RPMI7951 (cell line): Measurements from ENCODE around the gene NR3C2. TPM values are rescaled to one million over a fixed set of nuclear protein-coding genes. Genes with fewer than 3 reads are reported as not detected.

Experiments
- DNase-seq: peaks from one replicate; pipeline ENCODE4 v3.0.0-alpha.2; 2012; ENCODE audit warnings: low read depth
- total RNA-seq: library from RNA; depleted of rRNA; stranded (reverse); fragments of >200 nt; shearing (Covaris generic); gene quantifications from 2 replicates; pipeline ENCODE4 v1.2.3, GENCODE V29; 2014

The NR3C2 gene
- total RNA-seq, 1 experiment from 2014 or later: not detected

DNA sequence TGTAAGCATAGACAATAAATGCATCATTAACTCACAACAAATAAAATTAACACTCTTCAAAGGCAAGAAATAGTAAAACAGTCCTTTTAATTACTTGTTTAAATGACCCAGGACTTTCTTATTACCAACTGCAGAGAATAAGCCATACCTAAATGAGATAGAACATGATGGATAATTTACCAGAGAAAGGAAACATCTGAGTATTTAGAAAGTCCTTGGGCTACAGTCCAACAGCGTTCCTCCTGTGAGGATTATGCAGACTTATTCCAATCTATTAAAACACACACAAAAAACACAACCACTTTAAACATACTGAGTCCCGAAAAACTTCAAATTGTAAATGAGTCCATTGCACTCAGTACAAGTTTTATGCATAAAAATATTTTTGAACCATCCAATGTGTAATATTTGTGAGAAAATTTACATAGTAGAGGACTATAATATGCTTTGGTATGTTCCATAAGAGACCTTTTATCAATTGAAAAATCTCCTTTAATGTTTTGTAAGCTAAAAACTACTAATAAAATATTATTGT is 129.2 kb downstream of the NR3C2 start:
- DNase-seq: no peak

DNA sequence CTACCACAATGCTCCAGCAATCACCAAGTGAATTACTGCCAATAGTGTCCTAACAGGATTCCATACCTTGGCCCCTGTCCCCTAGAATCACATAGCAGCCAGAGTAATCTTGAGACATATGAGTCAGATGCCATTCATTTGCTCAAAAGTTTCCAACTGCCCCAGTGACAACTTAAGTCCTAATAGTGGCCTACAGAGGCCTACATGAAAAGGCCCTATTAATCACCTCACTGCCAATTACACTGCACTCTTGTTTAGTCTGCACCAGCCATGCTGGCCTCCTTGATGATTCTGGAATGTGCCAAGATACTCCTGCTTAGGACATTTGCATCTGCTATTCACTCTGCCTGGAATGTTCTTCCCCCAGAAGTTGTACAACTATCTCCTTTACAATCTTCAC is 130.7 kb downstream of the NR3C2 start:
- DNase-seq: no peak

DNA sequence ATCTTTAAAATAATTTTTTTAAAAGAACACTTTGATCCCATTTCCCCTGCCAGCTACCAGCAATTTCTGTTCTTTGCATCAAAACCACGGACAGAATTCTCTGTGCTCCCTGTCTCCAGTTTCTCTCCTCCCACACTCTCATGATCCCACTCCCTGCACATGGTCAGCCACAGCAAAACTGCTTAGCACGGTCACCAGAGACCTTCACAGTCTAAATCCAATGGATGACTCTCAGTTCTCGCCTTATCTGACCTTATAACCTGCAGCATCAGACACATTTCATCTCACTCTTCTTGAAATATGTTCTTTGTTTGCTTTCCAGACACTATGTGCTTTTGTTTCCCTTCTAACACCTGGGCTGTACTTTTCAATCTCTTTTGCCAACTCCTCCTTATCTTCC is 131.5 kb downstream of the NR3C2 start:
- DNase-seq: no peak

DNA sequence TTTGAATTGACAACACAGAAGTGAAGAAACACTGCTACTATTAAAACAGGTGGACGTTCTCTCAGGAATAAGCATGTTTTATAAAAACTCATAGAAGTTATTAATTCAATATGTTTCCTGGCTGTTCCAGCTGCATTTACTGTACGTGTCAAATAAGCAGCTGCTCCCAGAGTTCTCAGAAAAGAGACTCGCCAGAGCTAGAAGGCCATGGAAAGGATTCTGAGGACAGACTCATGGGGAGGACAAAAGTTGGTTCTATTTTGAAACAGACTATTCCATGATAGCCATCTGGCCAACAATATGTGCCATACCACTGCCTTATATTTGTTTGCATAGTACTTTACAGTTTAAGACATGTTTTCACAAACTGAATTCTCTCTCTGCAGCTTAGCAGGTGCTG is 136.5 kb downstream of the NR3C2 start:
- no peak for DNase-seq

DNA sequence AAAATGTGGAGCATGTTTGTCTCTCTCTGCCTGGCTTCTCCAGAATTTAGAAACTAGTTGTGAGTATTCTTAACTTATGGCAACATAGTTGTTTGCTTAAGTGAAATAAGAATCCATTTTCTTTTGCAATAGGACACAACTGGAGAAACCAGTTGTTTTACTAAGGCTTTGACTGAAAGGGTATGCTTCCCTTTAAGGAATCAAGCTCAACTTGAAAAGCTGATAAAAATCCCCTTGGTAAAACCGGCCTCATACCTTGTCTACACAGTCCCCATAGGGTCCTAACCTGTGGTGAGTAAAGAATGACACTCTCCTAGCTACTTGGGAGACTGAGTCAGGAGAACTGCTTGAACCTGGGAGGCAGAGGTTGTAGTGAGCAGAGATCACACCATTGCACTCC is 139.8 kb downstream of the NR3C2 start:
- no peak for DNase-seq

DNA sequence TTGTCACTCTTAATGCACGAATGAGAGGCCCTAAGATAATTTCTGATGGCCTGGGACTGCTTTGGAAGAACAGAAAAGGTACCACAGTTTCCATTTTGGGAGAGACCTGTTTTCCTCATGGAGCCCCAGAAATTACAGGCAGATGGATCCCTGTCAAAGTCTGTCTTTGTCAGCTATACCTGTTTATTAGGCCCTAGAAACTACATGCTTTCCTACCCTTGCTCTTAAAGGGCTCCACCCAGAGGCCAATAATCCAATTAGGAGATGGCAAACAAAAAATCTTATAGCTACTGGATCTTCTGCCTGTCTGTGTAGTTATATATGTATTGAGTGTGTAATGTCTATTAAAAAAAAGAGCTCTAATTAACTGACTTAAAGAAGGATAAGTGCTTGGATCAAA is 141.3 kb downstream of the NR3C2 start:
- no peak for DNase-seq

DNA sequence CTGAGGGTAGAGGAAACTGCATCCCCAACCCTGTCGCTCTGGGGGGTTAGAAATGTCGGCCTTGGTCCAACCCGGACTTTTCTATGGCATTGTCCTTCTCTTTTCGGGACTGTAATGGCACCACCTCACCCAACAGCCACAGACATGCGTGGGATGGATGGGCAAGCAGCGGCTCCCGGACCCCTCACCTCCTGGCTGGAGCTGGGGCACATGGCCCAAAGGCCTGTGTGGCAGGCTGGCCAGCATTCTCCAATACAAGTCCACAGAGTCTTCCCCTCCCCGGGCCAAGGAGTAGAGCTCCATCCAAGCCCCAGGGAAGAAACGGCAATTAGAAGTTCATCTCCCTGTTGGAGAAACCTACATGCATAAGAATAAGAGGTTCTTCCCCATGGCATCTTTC is 142.9 kb downstream of the NR3C2 start:
- no peak for DNase-seq

DNA sequence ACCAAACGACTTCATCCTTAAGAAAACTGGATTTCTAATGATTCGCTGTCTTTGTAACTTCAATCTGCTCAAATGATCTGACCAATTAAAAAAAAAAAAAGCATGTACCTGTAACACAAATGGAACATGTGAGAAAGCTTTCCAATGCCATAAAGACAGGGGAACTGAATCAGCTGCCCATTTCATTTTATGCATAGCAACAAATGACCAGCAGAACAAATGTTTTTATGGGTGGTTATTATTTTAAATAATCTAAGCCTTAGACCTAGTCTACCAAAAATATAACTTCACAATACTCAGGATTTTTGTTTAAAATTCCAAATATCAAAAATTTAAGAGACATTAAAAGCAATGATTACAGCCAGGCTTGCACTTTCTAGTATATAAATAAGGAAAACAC is 145.7 kb downstream of the NR3C2 start:
- no peak for DNase-seq

DNA sequence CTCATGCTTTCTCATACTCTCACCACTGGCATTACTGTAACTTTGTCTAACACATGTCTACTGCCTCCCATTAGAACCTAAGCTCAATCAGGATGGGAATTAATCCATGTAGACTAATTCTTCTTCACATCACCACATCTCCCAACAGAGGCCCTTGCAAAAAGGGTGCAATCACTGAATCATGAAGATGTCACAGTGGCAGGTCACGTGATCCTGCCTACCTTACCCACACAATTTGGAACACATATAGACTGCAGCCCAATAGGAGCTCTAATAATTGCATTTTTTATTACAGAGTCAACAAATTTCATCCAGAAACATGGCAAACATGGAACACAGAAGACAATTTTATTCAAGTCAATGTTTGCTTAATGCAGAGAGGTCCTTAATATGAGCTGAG is 146.6 kb downstream of the NR3C2 start:
- no peak for DNase-seq

DNA sequence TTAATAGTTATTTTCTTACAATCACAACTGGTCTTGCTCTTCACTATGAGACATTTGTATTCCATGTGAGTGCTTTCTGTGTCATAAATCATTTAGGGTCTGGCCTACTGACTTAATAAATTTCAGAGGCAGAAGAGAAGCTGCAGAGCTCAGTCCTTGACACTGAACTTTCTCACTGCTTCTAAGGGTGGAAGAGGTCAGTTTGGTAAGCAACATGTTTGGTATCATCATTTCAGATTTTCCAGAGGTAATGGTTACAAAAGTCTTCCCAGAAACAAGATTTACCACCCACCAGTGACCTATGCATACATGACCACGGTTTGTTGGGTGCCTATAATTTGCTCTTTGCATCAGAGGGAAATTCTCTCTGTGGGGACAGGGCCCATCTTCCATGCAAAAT is 148.6 kb downstream of the NR3C2 start:
- no peak for DNase-seq

DNA sequence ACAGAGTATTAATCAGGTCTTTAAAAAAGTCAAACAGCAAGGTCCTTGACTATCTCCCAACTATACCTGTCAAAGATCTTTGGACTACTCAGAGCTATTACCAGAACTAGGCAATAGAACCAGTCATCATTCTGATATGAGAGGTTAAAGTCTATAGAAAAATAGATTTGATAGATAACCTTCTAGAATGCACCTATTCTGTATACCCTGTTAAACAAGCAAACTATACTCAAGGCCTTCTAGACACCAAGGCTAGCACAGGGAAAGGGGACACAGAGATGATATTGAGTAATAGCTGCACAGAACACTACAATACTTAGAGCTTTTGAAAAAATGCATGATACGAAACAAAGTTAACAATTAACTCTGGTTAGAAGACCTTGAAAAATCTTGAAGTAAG is 149.5 kb downstream of the NR3C2 start:
- no peak for DNase-seq

DNA sequence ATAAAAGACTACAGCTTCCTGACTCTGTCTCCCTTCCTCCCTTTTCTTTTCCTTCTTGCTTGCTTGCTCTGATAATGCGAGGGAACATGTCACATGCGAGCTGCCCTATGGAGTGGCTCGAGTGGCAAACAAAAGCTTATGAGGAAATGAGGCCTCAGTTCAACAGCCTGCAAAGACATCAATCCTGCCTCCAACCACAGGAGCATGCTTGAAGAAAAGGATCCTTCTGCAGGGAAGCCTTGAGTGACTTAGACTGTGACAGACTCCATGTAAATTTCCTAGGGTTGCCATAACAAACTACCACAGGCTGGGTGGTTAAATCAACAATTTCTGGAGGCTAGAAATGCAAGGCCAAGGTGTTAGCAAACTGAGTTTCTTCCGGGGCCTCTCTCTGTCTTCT is 152.5 kb downstream of the NR3C2 start:
- DNase-seq: no peak

DNA sequence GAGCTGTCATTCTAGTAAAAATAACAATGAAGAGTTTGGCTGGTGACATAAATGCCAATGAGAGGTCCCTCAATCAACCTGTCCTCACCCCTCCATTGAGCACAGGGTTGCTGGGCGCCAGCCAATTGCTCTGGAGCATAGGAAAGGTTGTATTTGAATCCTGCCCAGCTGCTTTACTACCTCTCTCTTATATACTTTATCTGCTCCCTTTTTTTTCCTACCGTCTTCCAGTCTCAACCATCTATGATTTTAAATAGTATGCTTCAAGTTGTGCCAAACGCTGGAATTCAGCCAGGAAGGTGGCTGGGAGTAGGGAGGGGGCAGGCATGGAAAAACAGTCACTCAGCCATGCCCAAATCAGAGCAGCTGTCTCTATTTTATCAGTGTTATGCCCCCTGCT is 153.8 kb downstream of the NR3C2 start:
- no peak for DNase-seq

DNA sequence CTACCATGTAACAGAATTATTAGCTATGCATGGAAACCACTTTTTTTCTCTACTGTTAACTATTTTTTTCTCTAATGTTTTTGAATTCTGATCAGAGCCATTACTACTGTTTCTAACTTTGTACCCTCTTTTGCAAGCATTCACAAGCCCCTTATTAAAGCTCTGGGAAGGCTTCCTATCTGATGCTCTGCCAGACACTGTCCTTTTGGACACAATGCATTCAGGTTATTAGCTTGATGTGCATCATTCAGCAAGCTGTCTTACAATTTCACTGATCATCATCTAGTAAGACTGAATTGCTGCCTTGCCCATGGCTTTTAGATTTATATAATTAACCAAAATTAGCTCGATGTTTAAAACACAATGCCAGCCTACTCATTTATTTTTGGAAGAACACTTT is 155.1 kb downstream of the NR3C2 start:
- no peak for DNase-seq

DNA sequence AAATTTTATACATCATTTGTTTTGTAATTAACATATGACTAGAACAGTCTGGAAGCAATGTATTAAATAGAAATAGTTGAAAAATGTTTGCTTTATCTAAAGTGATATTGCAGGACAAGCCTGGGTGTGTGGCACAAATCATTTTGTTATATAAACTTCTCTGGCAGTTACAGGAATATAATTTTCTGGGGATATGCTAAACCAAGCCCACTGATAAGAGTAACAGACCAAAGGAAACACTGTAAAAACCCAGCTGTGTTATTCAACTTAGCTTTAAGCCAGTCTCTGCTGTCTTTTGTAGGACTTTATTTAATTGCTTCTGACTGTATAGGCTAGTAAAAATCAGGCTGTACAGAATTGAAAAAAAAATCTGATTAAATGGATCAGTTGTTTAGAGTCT is 156.2 kb downstream of the NR3C2 start:
- DNase-seq: no peak

DNA sequence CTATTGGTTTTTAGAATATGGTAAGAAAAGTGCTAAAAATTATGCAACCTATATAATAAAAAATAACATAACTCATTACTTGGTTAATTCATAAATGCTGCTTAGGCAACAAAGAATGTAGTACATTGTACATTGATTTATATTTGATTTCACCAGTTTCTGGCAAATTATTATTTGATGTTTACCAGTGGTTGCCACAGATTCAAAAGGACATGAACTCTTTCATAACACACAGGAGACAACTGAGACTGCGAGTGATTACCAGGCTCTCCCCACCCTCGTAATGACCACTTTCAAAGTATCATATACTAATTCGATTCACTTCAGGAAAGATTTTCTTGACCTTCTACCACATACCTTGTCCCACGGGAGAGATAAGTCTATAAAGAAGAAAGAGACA is 158.5 kb downstream of the NR3C2 start:
- no peak for DNase-seq

DNA sequence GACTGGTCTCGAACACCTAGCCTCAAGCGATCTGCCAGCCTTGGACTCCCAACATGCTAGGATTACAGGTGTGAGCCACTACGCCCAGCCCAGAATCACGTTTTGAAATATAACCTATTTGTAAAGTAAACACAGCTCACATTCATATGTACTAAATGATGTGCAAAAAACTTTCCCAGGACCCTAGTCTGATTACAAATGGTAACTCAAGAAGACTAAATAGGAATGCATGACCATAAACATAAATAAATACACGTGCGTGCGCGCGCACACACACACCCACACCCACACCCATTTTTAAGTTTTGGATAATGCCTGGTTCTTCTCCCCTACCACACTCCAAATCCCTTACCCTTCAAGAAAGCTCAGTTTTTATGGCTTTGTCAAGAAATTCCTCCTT is 163.9 kb downstream of the NR3C2 start:
- DNase-seq: no peak

DNA sequence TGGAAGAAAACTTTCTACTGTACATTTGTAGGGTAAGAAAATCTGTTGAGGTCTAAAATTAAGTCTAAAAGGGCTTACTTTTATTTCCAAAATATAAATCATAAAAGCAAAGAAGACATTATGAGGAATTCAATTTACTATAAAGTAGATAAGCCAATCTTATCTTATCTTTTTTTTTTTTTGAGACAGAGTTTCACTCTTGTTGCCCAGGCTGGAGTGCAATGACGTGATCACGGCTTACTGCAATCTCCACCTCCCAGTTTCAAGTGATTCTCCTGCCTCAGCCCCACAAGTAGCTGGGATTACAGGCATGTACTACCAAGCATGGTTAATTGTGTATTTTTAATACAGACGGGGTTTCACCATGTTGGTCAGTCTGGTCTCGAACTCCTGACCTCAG is 166.9 kb downstream of the NR3C2 start:
- DNase-seq: no peak

DNA sequence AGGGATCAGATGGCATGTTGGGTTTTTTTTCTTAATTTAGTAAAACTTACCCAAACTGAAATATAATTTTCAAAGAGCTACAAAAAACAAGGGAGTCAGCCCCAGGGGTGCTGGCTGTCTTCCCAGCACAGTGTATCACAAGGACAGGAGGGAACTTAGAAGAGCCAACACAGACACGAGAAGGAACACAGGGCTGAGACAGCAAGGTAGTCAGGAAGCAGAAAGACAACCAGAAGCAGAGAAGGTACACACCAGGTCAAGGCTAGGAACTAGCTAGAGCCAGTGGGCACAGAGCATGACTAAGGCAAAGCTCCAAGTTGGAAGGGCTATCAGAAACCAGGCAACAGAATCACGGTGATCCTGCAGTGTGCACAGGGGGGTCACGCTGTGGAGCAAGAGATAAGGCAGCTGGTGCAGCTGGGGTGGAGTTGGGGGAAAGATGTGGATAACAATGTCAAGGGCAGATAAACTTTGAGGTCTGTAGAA is 168.7 kb downstream of the NR3C2 start:
- no peak for DNase-seq

DNA sequence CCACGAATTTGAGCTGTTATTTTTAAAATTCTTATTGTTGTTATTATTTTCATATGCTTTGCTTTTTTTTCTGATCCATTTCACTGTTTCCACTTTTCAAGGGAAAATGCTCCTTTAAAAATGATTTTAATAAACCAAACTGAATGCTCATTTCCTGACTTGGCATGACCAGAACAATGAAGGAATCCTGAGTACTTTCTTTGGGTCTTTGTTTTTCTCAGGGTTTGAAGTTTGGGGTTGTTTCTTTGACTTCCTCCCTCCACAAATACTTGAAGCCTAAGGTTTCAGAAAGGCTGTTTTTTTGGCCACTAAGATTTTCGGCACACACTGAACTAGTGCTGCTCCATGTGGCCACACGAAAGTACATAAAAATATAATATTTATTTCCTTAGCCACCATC is 171.0 kb downstream of the NR3C2 start:
- DNase-seq: no peak

DNA sequence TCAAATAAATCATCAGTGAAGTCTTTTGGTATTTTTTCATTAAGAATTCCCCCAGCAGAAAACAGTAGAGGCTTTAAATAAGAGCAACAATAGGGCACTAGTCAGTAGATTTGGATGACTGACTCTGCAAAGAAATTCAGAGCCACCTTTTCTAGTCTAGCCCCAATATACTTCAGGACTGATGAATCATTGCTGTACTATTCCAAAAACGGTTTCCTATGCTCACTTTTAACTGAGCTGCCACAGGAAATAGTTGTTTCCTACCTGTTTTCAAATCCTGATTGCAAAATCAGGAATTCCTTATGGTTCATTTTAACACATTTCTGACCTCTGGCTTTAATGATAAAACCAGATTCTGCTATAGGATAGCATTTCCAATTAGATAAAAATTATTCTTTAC is 171.6 kb downstream of the NR3C2 start:
- no peak for DNase-seq

DNA sequence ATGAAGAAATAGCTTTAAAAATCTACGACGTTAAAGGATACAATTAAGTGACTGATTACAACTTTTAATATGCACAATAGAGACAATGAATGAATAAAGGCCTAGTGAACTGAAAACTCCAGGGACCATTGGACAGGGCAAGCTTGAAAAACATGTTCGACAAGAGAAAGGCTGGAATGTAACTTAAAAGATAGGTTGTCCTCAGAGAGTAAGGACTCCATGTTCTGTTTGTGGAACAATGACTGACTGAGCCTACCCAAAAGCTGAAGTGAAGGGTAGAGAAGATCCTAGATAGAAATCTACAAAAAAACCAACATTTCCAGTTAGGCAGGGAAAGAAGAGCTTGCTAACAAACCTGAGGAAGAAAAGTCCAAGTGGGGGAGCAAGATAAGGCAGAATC is 173.4 kb downstream of the NR3C2 start:
- no peak for DNase-seq

DNA sequence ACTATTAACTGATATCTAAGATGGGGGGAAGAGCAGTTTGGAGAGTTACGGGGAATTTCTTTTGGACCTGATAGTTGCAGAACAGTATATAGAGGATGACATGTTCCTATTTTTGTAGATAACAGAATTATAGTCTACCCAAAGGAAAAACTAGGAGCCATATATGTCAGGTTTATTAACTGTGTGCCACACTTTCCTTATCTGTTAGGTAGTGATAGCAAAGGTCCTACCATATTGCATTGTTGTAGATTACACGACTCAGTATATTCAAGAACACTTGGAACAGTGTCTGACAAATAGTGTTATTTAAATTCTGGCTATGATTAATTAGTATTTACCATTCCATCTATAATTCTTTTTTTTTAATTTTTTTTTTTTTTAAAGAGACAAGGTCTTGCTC is 175.3 kb downstream of the NR3C2 start:
- DNase-seq: no peak

DNA sequence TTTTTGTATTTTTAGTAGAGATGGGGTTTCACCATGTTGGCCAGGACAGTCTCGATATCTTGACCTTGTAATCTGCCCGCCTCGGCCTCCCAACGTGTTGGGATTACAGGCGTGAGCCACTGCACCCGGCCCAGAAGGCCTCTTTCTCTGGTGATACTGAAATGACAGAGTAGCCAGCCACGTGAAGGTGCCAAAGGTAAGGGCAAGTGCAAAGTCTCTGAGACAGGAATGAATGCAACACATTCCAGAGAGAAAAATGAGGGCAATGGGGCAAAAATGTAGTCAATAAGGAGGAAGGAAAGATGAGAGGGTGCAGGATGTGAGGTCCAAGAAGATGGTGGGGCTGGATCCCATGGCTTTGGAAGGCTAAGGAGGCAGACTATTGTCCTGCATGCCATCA is 176.0 kb downstream of the NR3C2 start:
- DNase-seq: no peak

DNA sequence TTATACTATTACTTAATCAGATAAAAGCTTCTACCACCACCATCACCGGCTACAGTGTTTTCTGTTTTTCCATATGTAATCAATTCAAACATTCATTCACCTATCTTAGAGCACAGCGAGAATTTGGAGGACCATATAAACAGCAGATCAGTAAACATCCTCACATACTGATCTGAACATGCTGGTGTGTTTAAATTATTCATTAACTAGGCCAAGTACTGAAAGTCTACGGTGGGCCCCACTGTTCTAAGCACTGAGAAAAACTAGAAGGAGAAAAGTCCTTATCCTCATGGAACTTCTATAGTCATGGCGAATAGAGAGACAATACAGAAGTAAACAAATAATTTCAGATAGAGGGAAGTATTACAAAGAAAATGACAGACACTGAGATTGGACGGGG is 176.6 kb downstream of the NR3C2 start:
- no peak for DNase-seq
